ENCODE data around the gene SLC25A41. TPM values are rescaled to one million over a fixed set of nuclear protein-coding genes. Genes with fewer than 3 reads are reported as not detected.

SLC25A41 gene
- total and polyA plus RNA-seq, 2 of the 13 experiments (the other 11 are each of a cell fraction or from before 2014, with no cell fraction given) = 0.33 to 0.95 TPM

- no peak for TF ChIP-seq NFKB2 (CRISPR knock-in tag; IDR thresholded peaks at IDR 0.05; ENCODE audit: borderline replicate concordance)
- no peak for TF ChIP-seq ZNF24 (IDR thresholded peaks at IDR 0.05)
- TF ChIP-seq BORCS8-MEF2B (CRISPR knock-in tag; IDR thresholded peaks at IDR 0.05) = 0 out of 2 replicates have a peak, but pooled peaks have one; percentile 13
- no peak for TF ChIP-seq ZFP62 (CRISPR knock-in tag; IDR thresholded peaks at IDR 0.05)
- TF ChIP-seq AGO1 (IDR thresholded peaks at IDR 0.05; ENCODE audit: low read depth, low read length, poor library complexity, severe bottlenecking) = no peak
- TF ChIP-seq ZNF224 (CRISPR knock-in tag; IDR thresholded peaks at IDR 0.05) = no peak
- 0 out of 2 replicates have a peak, but pooled peaks have one; percentile 40 for TF ChIP-seq HOXA5 (CRISPR knock-in tag; IDR thresholded peaks at IDR 0.05)
- TF ChIP-seq ZNF432 (CRISPR knock-in tag; IDR thresholded peaks at IDR 0.05; ENCODE audit: borderline replicate concordance) = no peak
- no peak for TF ChIP-seq ATRX (CRISPR knock-in tag; IDR thresholded peaks at IDR 0.05; ENCODE audit: borderline replicate concordance)
- no peak for TF ChIP-seq ZFP41 (CRISPR knock-in tag; IDR thresholded peaks at IDR 0.05; ENCODE audit: borderline replicate concordance)
- TF ChIP-seq ZMYM3 (CRISPR knock-in tag; IDR thresholded peaks at IDR 0.05) = no peak
- no peak for TF ChIP-seq CSRNP2 (CRISPR knock-in tag; conservative IDR thresholded peaks at IDR 0.05; ENCODE audit: low read depth)
- TF ChIP-seq SAFB2 (CRISPR knock-in tag; IDR thresholded peaks at IDR 0.05; ENCODE audit: borderline replicate concordance, low read depth) = no peak
- no peak for TF ChIP-seq SRSF9 (IDR thresholded peaks at IDR 0.05; ENCODE audit: borderline replicate concordance, insufficient read depth, low read depth, low read length, poor library complexity, severe bottlenecking)
- no peak for TF ChIP-seq ZSCAN29 (CRISPR knock-in tag; conservative IDR thresholded peaks at IDR 0.05)
- peak; percentile 90 for TF ChIP-seq TBX3 (IDR thresholded peaks at IDR 0.05; ENCODE audit: borderline replicate concordance)
- TF ChIP-seq ZZZ3 (CRISPR knock-in tag; IDR thresholded peaks at IDR 0.05; ENCODE audit: borderline replicate concordance) = no peak
- no peak for TF ChIP-seq ZNF512 (CRISPR knock-in tag; IDR thresholded peaks at IDR 0.05)
- no peak for TF ChIP-seq FUBP1 (CRISPR knock-in tag; IDR thresholded peaks at IDR 0.05; ENCODE audit: borderline replicate concordance)
- no peak for TF ChIP-seq ZNF761 (CRISPR knock-in tag; conservative IDR thresholded peaks at IDR 0.05)
- TF ChIP-seq RFX5 (IDR thresholded peaks at IDR 0.05; ENCODE audit: low read depth, low read length) = peak; percentile 96
- TF ChIP-seq TBX2 (CRISPR knock-in tag; IDR thresholded peaks at IDR 0.05; ENCODE audit: borderline replicate concordance) = peak; percentile 97
- no peak for TF ChIP-seq HIC2 (CRISPR knock-in tag; IDR thresholded peaks at IDR 0.05; ENCODE audit: low read depth)
Measured at GRCh38 chr19:6402837-6403608, 30.5 kb downstream of the SLC25A41 start (continued).

Measured in HepG2 (cell line).